KOPT-K1 (cell line): ENCODE measurements around the gene GPRC5B.

ENCODE experiments used
- H3K27ac ChIP-seq: fragments of 200-600 bp; sonication (generic); 2 replicates; pipeline ENCODE4 v1.5.1; 2016; ENCODE audit warnings: antibody characterized with exemption, mild to moderate bottlenecking, low read depth, low read length; ENCODE audit not compliant: poor library complexity, severe bottlenecking
- H3K36me3 ChIP-seq: fragments of 200-600 bp; sonication (generic); 2 replicates; pipeline ENCODE4 v1.5.1; 2017; ENCODE audit warnings: antibody characterized with exemption, mild to moderate bottlenecking, low read length, moderate library complexity; ENCODE audit not compliant: insufficient read depth
- H3K9me3 ChIP-seq: fragments of 200-600 bp; sonication (generic); 2 replicates; pipeline ENCODE4 v1.5.1; 2017; ENCODE audit warnings: antibody characterized with exemption, low read length, mild to moderate bottlenecking; ENCODE audit not compliant: insufficient read depth, poor library complexity, severe bottlenecking

The GPRC5B gene

GRCh38 chr16:19883296-19883965, 1.2 kb downstream of the GPRC5B start:
- H3K27ac ChIP-seq, result no peak overlapping the region
- H3K36me3 ChIP-seq, result no peaks in the 10 kb centered on the region
- no peaks in the 10 kb centered on the region for H3K9me3 ChIP-seq

DNA sequence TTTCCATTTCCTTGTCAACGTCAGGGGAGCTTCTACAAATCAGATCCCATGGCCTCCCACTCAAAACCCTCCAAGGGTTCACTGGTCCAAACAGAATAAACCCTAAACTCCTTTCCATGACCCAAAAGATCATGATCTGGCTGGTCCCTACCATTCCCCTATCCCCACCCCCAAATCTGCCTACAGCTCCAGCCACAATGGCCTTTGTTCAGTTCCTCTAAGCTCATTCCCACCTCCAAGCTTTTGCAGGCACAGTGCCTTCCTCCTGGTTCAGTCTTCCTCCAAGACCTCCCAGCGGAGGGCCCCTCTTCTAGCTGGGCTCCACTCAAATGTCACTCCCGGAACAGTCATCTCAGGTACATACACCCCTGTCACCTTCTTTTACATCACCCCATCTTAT, 2.0 kb downstream of the GPRC5B start:
- no peaks in the 10 kb centered on the region for H3K9me3 ChIP-seq
- H3K27ac ChIP-seq, result no peak overlapping the region
- H3K36me3 ChIP-seq, result no peaks in the 10 kb centered on the region

GRCh38 chr16:19882186-19882585, 2.5 kb downstream of the GPRC5B start:
- Histone ChIP-seq H3K27ac (no peak overlapping the region), H3K9me3 (no peaks in the 10 kb centered on the region), H3K36me3 (no peaks in the 10 kb centered on the region)

- Histone ChIP-seq H3K27ac (no peak overlapping the region), H3K36me3 (no peaks in the 10 kb centered on the region), H3K9me3 (no peaks in the 10 kb centered on the region)
Observed at GRCh38 chr16:19881783-19882182, 2.9 kb downstream of the GPRC5B start.

DNA sequence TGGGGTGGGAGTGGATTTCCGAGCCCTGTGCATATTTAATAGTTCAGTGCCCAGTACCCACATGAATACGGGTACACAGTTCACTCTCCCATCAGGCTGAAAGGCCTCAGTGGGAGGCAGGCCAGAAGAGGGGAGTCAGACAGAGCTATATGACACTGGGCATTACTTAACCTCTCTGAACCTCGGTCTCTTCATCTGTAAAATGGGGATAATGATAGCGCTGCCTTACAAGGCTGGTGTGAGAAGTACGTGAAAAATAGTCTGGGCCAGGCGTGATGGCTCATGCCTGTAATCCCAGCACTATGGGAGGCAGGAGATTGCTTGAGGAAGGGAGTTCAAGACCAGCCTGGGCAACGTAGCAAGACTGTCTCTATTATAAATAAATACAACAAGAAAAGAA, 3.6 kb downstream of the GPRC5B start:
- no peaks in the 10 kb centered on the region for H3K36me3 ChIP-seq
- no peak overlapping the region for H3K27ac ChIP-seq
- H3K9me3 ChIP-seq, result no peaks in the 10 kb centered on the region

DNA sequence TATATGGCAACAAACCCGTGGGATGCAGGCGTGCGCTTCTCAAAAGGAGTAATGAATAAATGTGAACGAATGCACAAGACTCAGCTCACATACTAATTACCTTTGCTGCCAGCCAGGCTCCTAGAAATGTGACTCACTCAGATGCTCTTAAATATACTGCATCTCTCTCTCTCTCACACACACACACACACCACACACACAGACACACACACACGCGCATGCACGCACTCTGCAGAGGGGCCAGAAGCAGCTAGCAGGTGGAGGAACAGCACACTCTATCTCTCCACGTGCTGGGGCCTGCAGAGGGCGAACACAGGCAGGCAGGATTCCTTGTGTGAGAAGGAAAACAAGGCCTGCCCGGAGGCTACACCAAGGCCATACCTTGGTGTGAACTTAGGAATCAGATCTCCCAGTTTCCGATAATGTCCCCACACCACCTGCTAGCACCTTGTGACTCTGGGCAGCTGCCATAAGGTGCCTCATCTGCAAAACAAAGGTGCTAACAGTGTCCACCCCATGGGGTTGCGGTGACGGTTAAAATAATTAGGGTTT, 5.3 kb downstream of the GPRC5B start:
- no peak overlapping the region for H3K27ac ChIP-seq
- no peaks in the 10 kb centered on the region for H3K36me3 ChIP-seq
- H3K9me3 ChIP-seq, result no peaks in the 10 kb centered on the region

DNA sequence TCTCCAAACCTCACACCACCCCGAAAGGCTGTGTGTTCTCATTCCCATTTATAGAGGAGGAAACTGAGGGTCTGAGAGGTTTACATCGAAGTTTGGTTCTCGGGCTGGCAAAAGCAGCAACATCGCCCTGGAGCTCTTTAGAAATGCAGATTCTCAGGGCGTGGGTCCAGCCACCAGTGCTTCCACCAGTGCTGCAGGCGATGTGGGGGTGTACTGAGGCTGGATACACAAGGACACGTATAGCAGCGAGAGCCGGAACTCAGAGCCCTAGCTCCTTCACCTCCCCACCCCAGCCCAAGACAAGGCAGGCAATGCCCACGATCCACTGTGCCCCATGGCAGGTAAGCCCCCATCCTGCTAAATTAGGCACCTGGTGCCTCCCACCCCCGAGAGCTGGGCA, 5.9 kb downstream of the GPRC5B start:
- Histone ChIP-seq H3K27ac (no peak overlapping the region), H3K9me3 (no peaks in the 10 kb centered on the region), H3K36me3 (no peaks in the 10 kb centered on the region)

GRCh38 chr16:19876501-19877059, 8.1 kb downstream of the GPRC5B start:
- Histone ChIP-seq H3K9me3 (no peaks in the 10 kb centered on the region), H3K36me3 (no peaks in the 10 kb centered on the region), H3K27ac (no peak overlapping the region)

DNA sequence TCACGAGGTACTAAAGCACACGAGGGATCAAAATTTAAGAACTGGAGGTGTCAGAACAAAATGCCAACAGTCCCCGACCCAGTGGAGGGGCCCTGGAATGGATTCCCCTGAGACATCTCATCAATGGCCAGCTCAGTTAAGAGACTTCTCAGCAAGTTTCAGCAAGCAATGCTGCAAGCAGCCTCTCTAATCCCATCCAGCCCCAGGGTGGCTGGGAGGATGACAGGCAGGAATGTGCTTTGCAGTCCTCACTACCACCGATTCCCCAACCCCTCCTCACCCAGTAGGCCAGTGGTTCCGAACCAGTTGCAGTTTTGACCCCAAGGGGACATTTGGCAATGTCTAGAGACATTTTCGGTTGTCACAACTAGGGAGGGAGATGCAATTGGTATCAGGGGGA, 8.7 kb downstream of the GPRC5B start:
- Histone ChIP-seq H3K9me3 (no peaks in the 10 kb centered on the region), H3K36me3 (no peaks in the 10 kb centered on the region), H3K27ac (no peak overlapping the region)

GRCh38 chr16:19874851-19875546, 9.6 kb downstream of the GPRC5B start:
- Histone ChIP-seq H3K27ac (no peak overlapping the region), H3K9me3 (no peaks in the 10 kb centered on the region), H3K36me3 (no peaks in the 10 kb centered on the region)

GRCh38 chr16:19874026-19874425, 10.6 kb downstream of the GPRC5B start:
- Histone ChIP-seq H3K36me3 (no peaks in the 10 kb centered on the region), H3K27ac (no peak overlapping the region), H3K9me3 (no peaks in the 10 kb centered on the region)

- no peak overlapping the region for H3K27ac ChIP-seq
- no peaks in the 10 kb centered on the region for H3K9me3 ChIP-seq
- H3K36me3 ChIP-seq, result no peaks in the 10 kb centered on the region
Observed at GRCh38 chr16:19872935-19873334, 11.7 kb downstream of the GPRC5B start.

DNA sequence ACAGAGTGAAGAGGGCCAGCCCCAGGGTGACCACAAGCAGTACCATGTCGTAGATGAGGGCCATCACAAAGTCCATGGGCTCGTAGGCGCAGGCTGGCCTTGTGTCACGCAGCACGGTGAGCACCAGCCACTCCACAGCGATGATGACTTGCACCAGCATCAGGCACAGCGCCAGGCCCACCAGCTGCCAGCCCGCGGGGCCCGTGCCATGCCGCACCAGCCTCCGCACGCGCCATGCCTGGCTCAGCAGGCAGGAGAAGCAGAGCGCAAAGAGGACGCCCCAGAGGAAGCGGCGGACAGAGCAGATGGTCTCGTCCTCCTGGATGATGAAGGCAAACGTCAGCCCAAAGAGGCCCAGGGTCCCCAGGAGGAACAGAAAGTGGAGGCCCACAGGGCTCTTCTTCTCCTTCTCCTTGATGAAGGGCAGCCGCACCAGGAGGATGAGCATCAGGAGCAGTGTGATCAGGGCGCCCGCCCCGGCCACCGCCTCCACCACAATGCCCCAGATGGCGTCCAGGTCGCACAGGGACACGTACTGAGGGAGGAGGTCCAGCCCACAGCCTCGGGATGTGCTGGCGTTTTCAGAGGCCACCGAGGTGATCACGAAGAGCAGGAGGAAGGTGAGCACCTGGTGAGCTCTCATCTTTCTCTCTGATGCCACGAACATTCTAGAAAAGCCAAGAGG, 12.3 kb downstream of the GPRC5B start:
- no peaks in the 10 kb centered on the region for H3K9me3 ChIP-seq

DNA sequence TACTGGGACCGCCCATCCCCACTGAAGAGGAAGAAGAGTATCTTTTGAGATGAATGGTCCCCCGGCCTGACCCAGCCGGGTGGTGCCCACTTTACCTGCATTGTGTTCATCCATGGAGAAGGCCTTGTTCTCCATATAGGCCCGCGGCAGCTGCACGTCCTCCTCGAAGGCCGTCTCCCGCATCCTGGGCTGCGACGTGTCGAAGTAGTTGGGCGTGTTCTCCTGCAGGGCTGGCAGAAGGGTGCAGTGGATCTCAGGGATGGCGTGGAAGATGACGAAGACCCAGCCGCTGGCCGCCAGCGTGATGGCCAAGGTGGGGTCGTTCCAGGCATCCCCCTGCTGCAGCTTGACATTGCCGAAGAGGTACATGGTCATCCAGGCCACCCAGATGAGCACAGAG, 12.9 kb downstream of the GPRC5B start:
- H3K36me3 ChIP-seq, result no peaks in the 10 kb centered on the region

More for the DNA sequence above, 12.3 kb downstream of the GPRC5B start:
- no peaks in the 10 kb centered on the region for H3K36me3 ChIP-seq
- no peak overlapping the region for H3K27ac ChIP-seq

DNA sequence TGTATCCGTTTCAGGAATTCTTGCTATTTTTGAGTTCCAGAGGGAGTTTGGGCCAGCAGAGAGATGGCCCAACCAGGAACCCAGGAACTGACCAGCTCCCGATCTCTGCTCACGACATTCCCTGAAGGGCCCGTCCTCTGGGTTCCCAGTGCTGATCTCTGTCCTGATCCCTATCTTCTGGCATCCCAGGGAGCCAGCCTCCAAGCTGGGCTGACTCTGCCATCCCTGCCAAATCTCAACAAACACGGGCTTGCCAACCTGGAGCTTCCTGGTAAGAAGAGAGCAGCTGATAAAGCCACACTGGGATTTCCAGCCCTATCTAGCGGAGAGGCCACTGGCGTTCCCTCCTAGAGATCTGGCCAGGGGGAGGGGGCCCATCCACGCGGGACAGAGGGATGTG, 16.2 kb downstream of the GPRC5B start:
- no peaks in the 10 kb centered on the region for H3K36me3 ChIP-seq
- H3K9me3 ChIP-seq, result no peaks in the 10 kb centered on the region
- no peak overlapping the region for H3K27ac ChIP-seq

More for the DNA sequence above, 12.9 kb downstream of the GPRC5B start:
- H3K27ac ChIP-seq, result no peak overlapping the region
- H3K9me3 ChIP-seq, result no peaks in the 10 kb centered on the region
